Prostate gland (tissue), 2 donors: ENCODE measurements around the gene TPCN1.

ENCODE experiments used
- POLR2A ChIP-seq: fragments of 450-650 bp; IDR thresholded peaks from one replicate; pipeline ENCODE4 v1.6.1; 2016; ENCODE audit warnings: antibody characterized with exemption, mild to moderate bottlenecking
- POLR2AphosphoS5 ChIP-seq: sonication (generic); formaldehyde crosslinking; IDR thresholded peaks from one replicate; pipeline ENCODE4 v1.6.1; 2017; ENCODE audit warnings: antibody characterized with exemption
- TF ChIP-seq, protein P1 (sequence below), 4 experiments: fragments of 200-600 bp in 2 of 4; fragments of 450-650 bp in 2 of 4; sonication (generic) in 2 of 4; IDR thresholded peaks; 1 replicate in 3 of 4; 2 replicates in 1 of 4; pipeline ENCODE4 v1.5.1; 2016 to 2019; ENCODE audit warnings: antibody characterized with exemption in 4 of 4, mild to moderate bottlenecking in 2 of 4, moderate library complexity in 2 of 4

DNA sequence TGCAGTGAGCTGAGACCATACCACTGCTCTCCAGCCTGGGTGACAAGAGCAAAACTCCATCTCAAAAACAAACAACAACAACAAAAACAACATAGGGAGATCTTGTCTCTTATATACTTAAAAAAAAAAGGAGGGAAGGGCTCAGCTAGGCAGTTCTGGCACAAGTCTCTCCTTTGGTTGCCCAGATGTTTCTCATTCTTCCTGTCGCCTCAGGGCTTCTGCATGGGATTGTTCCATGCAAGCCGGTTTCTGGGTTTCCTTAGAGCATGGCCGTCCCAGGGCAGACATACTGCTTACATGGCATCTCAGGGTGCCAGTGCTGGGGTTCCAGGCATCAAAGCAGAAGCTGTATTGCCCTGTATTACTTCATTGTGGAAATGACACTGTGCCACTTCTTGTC lies 118.8 kb downstream of the TPCN1 start:
- TF ChIP-seq, protein P1, sequence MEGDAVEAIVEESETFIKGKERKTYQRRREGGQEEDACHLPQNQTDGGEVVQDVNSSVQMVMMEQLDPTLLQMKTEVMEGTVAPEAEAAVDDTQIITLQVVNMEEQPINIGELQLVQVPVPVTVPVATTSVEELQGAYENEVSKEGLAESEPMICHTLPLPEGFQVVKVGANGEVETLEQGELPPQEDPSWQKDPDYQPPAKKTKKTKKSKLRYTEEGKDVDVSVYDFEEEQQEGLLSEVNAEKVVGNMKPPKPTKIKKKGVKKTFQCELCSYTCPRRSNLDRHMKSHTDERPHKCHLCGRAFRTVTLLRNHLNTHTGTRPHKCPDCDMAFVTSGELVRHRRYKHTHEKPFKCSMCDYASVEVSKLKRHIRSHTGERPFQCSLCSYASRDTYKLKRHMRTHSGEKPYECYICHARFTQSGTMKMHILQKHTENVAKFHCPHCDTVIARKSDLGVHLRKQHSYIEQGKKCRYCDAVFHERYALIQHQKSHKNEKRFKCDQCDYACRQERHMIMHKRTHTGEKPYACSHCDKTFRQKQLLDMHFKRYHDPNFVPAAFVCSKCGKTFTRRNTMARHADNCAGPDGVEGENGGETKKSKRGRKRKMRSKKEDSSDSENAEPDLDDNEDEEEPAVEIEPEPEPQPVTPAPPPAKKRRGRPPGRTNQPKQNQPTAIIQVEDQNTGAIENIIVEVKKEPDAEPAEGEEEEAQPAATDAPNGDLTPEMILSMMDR (IDR thresholded peaks at IDR 0.05) = no peak
- TF ChIP-seq POLR2AphosphoS5 (no peak), POLR2A (no peak)
